ENCODE data around the gene TRDMT1.

Gene TRDMT1

GRCh38 chr10:17128261-17128660 lies 73.2 kb downstream of the TRDMT1 start:
- Histone ChIP-seq H3K4me3 (IDR thresholded peaks at IDR 0.05; ENCODE audit: insufficient read depth, low read depth, low read length) (no peak overlapping the region), H3K27me3 (ENCODE audit: insufficient read depth, low read depth) (no peaks in the 10 kb centered on the region), H3K27ac (no peak overlapping the region), H3K4me1 (ENCODE audit: low read depth, poor library complexity, severe bottlenecking) (no peaks in the 10 kb centered on the region), H4K20me1 (ENCODE audit: insufficient read depth) (no peaks in the 10 kb centered on the region), H2AFZ (ENCODE audit: low read depth) (no peak overlapping the region), H3K9ac (no peak overlapping the region), H3K36me3 (ENCODE audit: insufficient read depth) (no peaks in the 10 kb centered on the region), H3K4me2 (no peak overlapping the region), H3K79me2 (ENCODE audit: insufficient read depth, low read depth) (no peaks in the 10 kb centered on the region)
- no peak for TF ChIP-seq CTCF (conservative IDR thresholded peaks at IDR 0.05; ENCODE audit: low read depth, low read length)

- H3K27me3 ChIP-seq (ENCODE audit: insufficient read depth, low read depth): no peaks in the 10 kb centered on the region
- H3K4me1 ChIP-seq (ENCODE audit: low read depth, poor library complexity, severe bottlenecking): no peaks in the 10 kb centered on the region
- no peak overlapping the region for H3K4me2 ChIP-seq
- H3K79me2 ChIP-seq (ENCODE audit: insufficient read depth, low read depth): no peaks in the 10 kb centered on the region
- H3K4me3 ChIP-seq (IDR thresholded peaks at IDR 0.05; ENCODE audit: insufficient read depth, low read depth, low read length): no peak overlapping the region
- H4K20me1 ChIP-seq (ENCODE audit: insufficient read depth): no peaks in the 10 kb centered on the region
- H3K36me3 ChIP-seq (ENCODE audit: insufficient read depth): no peaks in the 10 kb centered on the region
- H2AFZ ChIP-seq (ENCODE audit: low read depth): no peak overlapping the region
- H3K9ac ChIP-seq: no peak overlapping the region
- H3K27ac ChIP-seq: no peak overlapping the region
- TF ChIP-seq CTCF (conservative IDR thresholded peaks at IDR 0.05; ENCODE audit: low read depth, low read length): no peak
Observed at GRCh38 chr10:17126327-17126726, 75.1 kb downstream of the TRDMT1 start.

- Histone ChIP-seq H3K36me3 (ENCODE audit: insufficient read depth) (no peaks in the 10 kb centered on the region), H3K27ac (no peak overlapping the region), H4K20me1 (ENCODE audit: insufficient read depth) (no peaks in the 10 kb centered on the region), H2AFZ (ENCODE audit: low read depth) (no peak overlapping the region), H3K4me3 (IDR thresholded peaks at IDR 0.05; ENCODE audit: insufficient read depth, low read depth, low read length) (no peak overlapping the region), H3K9ac (no peak overlapping the region), H3K4me1 (ENCODE audit: low read depth, poor library complexity, severe bottlenecking) (no peaks in the 10 kb centered on the region), H3K79me2 (ENCODE audit: insufficient read depth, low read depth) (no peaks in the 10 kb centered on the region), H3K4me2 (no peak overlapping the region), H3K27me3 (ENCODE audit: insufficient read depth, low read depth) (no peaks in the 10 kb centered on the region)
- no peak for TF ChIP-seq CTCF (conservative IDR thresholded peaks at IDR 0.05; ENCODE audit: low read depth, low read length)
Observed at GRCh38 chr10:17125206-17125893, 76.1 kb downstream of the TRDMT1 start.

- no peaks in the 10 kb centered on the region for H3K79me2 ChIP-seq (ENCODE audit: insufficient read depth, low read depth)
- H4K20me1 ChIP-seq (ENCODE audit: insufficient read depth): no peaks in the 10 kb centered on the region
- no peak overlapping the region for H2AFZ ChIP-seq (ENCODE audit: low read depth)
- no peak overlapping the region for H3K4me2 ChIP-seq
- H3K27me3 ChIP-seq (ENCODE audit: insufficient read depth, low read depth): no peaks in the 10 kb centered on the region
- no peak overlapping the region for H3K4me3 ChIP-seq (IDR thresholded peaks at IDR 0.05; ENCODE audit: insufficient read depth, low read depth, low read length)
- H3K27ac ChIP-seq: no peak overlapping the region
- H3K9ac ChIP-seq: no peak overlapping the region
- TF ChIP-seq CTCF (conservative IDR thresholded peaks at IDR 0.05; ENCODE audit: low read depth, low read length): no peak
- H3K4me1 ChIP-seq (ENCODE audit: low read depth, poor library complexity, severe bottlenecking): no peaks in the 10 kb centered on the region
- H3K36me3 ChIP-seq (ENCODE audit: insufficient read depth): no peaks in the 10 kb centered on the region
Observed at GRCh38 chr10:17123961-17124360, 77.5 kb downstream of the TRDMT1 start.
